Measurements from ENCODE around the gene TEX53. TPM values are rescaled to one million over a fixed set of nuclear protein-coding genes. Genes with fewer than 3 reads are reported as not detected.
A peak's percentile ranks its signal among the peaks of the same experiment; 100 is the strongest.

The TEX53 gene
- total and polyA plus RNA-seq, 7 donors = not detected

- Histone ChIP-seq H3K4me3 (peak overlapping the region; percentile 72), H3K36me3 (ENCODE audit: insufficient read depth in 1 of 2, low read depth in 1 of 2) (no peaks in the 10 kb centered on the region), H3K27ac (peak overlapping the region; percentile 80), H3K4me1 (peaks cover 8% of the 10 kb centered on the region), H3K9me3 (no peaks in the 10 kb centered on the region), H3K27me3 (ENCODE audit: insufficient read depth in 3 of 3, low read length in 2 of 3) (no peaks in the 10 kb centered on the region)
- 4 to 11% (median 10%) methylated on average over 21 to 54 of the region's 58 CpGs for WGBS, 3 donors
- ATAC-seq (peak; percentile 84 to 91 (median 89)), DNase-seq (peak; percentile 71 to 81)
- TF ChIP-seq, protein P1, sequence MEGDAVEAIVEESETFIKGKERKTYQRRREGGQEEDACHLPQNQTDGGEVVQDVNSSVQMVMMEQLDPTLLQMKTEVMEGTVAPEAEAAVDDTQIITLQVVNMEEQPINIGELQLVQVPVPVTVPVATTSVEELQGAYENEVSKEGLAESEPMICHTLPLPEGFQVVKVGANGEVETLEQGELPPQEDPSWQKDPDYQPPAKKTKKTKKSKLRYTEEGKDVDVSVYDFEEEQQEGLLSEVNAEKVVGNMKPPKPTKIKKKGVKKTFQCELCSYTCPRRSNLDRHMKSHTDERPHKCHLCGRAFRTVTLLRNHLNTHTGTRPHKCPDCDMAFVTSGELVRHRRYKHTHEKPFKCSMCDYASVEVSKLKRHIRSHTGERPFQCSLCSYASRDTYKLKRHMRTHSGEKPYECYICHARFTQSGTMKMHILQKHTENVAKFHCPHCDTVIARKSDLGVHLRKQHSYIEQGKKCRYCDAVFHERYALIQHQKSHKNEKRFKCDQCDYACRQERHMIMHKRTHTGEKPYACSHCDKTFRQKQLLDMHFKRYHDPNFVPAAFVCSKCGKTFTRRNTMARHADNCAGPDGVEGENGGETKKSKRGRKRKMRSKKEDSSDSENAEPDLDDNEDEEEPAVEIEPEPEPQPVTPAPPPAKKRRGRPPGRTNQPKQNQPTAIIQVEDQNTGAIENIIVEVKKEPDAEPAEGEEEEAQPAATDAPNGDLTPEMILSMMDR (IDR thresholded peaks at IDR 0.05) = no peak
- intact Hi-C loops (cut with DNase I) = no loop called here
These were observed 45.9 kb downstream of the TEX53 start for GRCh38 chr9:114611516-114612271.

- TF ChIP-seq, protein P1 (IDR thresholded peaks at IDR 0.05) = no peak
- DNase-seq = no peak
- H3K4me1 ChIP-seq = peaks cover 8% of the 10 kb centered on the region
- H3K27ac ChIP-seq = no peak overlapping the region
- ATAC-seq = no peak
- H3K27me3 ChIP-seq (ENCODE audit: insufficient read depth in 3 of 3, low read length in 2 of 3) = no peaks in the 10 kb centered on the region
- H3K36me3 ChIP-seq (ENCODE audit: insufficient read depth in 1 of 2, low read depth in 1 of 2) = no peaks in the 10 kb centered on the region
- H3K4me3 ChIP-seq = no peak overlapping the region
- intact Hi-C loops (cut with DNase I) = no loop called here
- 89 to 91% (median 90%) methylated on average over 2 of the region's 2 CpGs for WGBS, 3 donors
- no peaks in the 10 kb centered on the region for H3K9me3 ChIP-seq
These were observed 49.1 kb downstream of the TEX53 start for GRCh38 chr9:114608525-114608796.

- H3K36me3 ChIP-seq (ENCODE audit: insufficient read depth in 1 of 2, low read depth in 1 of 2) = no peaks in the 10 kb centered on the region
- 67 to 87% (median 68%) methylated on average over 6 of the region's 6 CpGs for WGBS, 3 donors
- no peak for ATAC-seq
- no peak overlapping the region for H3K4me3 ChIP-seq
- DNase-seq = no peak
- no peak overlapping the region for H3K27ac ChIP-seq
- TF ChIP-seq, protein P1 (IDR thresholded peaks at IDR 0.05) = no peak
- H3K9me3 ChIP-seq = no peaks in the 10 kb centered on the region
- no peaks in the 10 kb centered on the region for H3K27me3 ChIP-seq (ENCODE audit: insufficient read depth in 3 of 3, low read length in 2 of 3)
- intact Hi-C loops (cut with DNase I) = no loop called here
- H3K4me1 ChIP-seq = peaks cover 8% of the 10 kb centered on the region
These were observed 49.7 kb downstream of the TEX53 start for GRCh38 chr9:114607671-114608524.

- no peak overlapping the region for H3K4me3 ChIP-seq
- H3K36me3 ChIP-seq (ENCODE audit: insufficient read depth in 1 of 2, low read depth in 1 of 2) = no peaks in the 10 kb centered on the region
- H3K4me1 ChIP-seq = no peaks in the 10 kb centered on the region
- no peak overlapping the region for H3K27ac ChIP-seq
- no peaks in the 10 kb centered on the region for H3K27me3 ChIP-seq (ENCODE audit: insufficient read depth in 3 of 3, low read length in 2 of 3)
- TF ChIP-seq, protein P1 (IDR thresholded peaks at IDR 0.05) = no peak
- intact Hi-C loops (cut with DNase I) = no loop called here
- ATAC-seq = no peak
- peak in 1 of 2 donors; percentile 26 for DNase-seq
- no peaks in the 10 kb centered on the region for H3K9me3 ChIP-seq
These were observed 50.9 kb downstream of the TEX53 start for GRCh38 chr9:114606597-114607207.

Other genes with a start within 250 kb of the TEX53 start
- under 1 TPM; 0.15 to 0.62 (median 0.21) TPM for gene WHRN, start 152.3 kb downstream of the TEX53 start, total RNA-seq
- gene WHRN, start 152.3 kb downstream of the TEX53 start, polyA plus RNA-seq = under 1 TPM; 0.07 to 0.31 (median 0.12) TPM
- gene ATP6V1G1, start 70.0 kb downstream of the TEX53 start, total RNA-seq = 10 to 100 TPM; 60.9 to 98.8 (median 81.8) TPM
- 100 to 1,000 TPM; 101 to 132 (median 102) TPM for gene ATP6V1G1, start 70.0 kb downstream of the TEX53 start, polyA plus RNA-seq
- 10 to 100 TPM in 1 of 4 donors, 1 to 10 TPM in 3; 6.5 to 12.4 (median 8.9) TPM for gene TMEM268, start 46.5 kb downstream of the TEX53 start, total RNA-seq
- 1 to 10 TPM; 2.4 to 9.0 (median 4.8) TPM for gene TMEM268, start 46.5 kb downstream of the TEX53 start, polyA plus RNA-seq
- gene TEX48, start 24.4 kb upstream of the TEX53 start, total RNA-seq = not detected
- not detected for gene TEX48, start 24.4 kb upstream of the TEX53 start, polyA plus RNA-seq
- gene TNFSF15, start 148.2 kb upstream of the TEX53 start, total RNA-seq = under 1 TPM in 2 of 4 donors, not detected in 2; 0.07 to 0.13 TPM
- gene TNFSF15, start 148.2 kb upstream of the TEX53 start, polyA plus RNA-seq = under 1 TPM; 0.03 to 0.04 (median 0.03) TPM

Data from psoas muscle (tissue), 8 donors.